Measurements from ENCODE around the gene PGLYRP1.

PGLYRP1 gene

GRCh38 chr19:46009530-46010510 lies 13.0 kb downstream of the PGLYRP1 start:
- no peak for DNase-seq (ENCODE audit: low read depth)
- H3K4me3 ChIP-seq (ENCODE audit: low read depth, low read length), result no peak overlapping the region

GRCh38 chr19:46006411-46006810 lies 16.4 kb downstream of the PGLYRP1 start:
- H3K4me3 ChIP-seq (ENCODE audit: low read depth, low read length), result no peak overlapping the region
- no peak for DNase-seq (ENCODE audit: low read depth)

GRCh38 chr19:46002678-46003275 lies 20.1 kb downstream of the PGLYRP1 start:
- no peak overlapping the region for H3K4me3 ChIP-seq (ENCODE audit: low read depth, low read length)
- no peak for DNase-seq (ENCODE audit: low read depth)

GRCh38 chr19:46000491-46001246 lies 22.2 kb downstream of the PGLYRP1 start:
- H3K4me3 ChIP-seq (ENCODE audit: low read depth, low read length), result peak overlapping the region; percentile 27
- no peak for DNase-seq (ENCODE audit: low read depth)

GRCh38 chr19:45999653-46000121 lies 23.2 kb downstream of the PGLYRP1 start:
- no peak for DNase-seq (ENCODE audit: low read depth)
- peak overlapping the region; percentile 9 for H3K4me3 ChIP-seq (ENCODE audit: low read depth, low read length)

GRCh38 chr19:45998834-45999233 lies 24.0 kb downstream of the PGLYRP1 start:
- H3K4me3 ChIP-seq (ENCODE audit: low read depth, low read length), result no peak overlapping the region
- no peak for DNase-seq (ENCODE audit: low read depth)

GRCh38 chr19:45996933-45997332 lies 25.9 kb downstream of the PGLYRP1 start:
- DNase-seq (ENCODE audit: low read depth), result no peak
- H3K4me3 ChIP-seq (ENCODE audit: low read depth, low read length), result no peak overlapping the region

- peak overlapping the region; percentile 82 for H3K4me3 ChIP-seq (ENCODE audit: low read depth, low read length)
- DNase-seq (ENCODE audit: low read depth), result no peak
Measured at GRCh38 chr19:45995715-45996385, 27.0 kb downstream of the PGLYRP1 start.

- H3K4me3 ChIP-seq (ENCODE audit: low read depth, low read length), result peak within 1 kb of the TSS; percentile 82
- DNase-seq (ENCODE audit: low read depth), result peak; percentile 97
Measured at GRCh38 chr19:45994998-45995714, 27.7 kb downstream of the PGLYRP1 start, which contains the start of gene CCDC61. Gene CCDC61, plus strand, starts transcription at chr19:45995467. Its CDS starts 7,552 bp downstream, at chr19:46003019.

GRCh38 chr19:45994456-45994997 lies 28.3 kb downstream of the PGLYRP1 start:
- DNase-seq (ENCODE audit: low read depth), result no peak
- H3K4me3 ChIP-seq (ENCODE audit: low read depth, low read length), result peak overlapping the region; percentile 62

GRCh38 chr19:45990113-45990728 lies 32.6 kb downstream of the PGLYRP1 start:
- no peak for DNase-seq (ENCODE audit: low read depth)
- H3K4me3 ChIP-seq (ENCODE audit: low read depth, low read length), result no peak overlapping the region

- H3K4me3 ChIP-seq (ENCODE audit: low read depth, low read length), result no peak overlapping the region
- DNase-seq (ENCODE audit: low read depth), result no peak
Measured at GRCh38 chr19:45985321-45985720, 37.5 kb downstream of the PGLYRP1 start.

- H3K4me3 ChIP-seq (ENCODE audit: low read depth, low read length), result no peak overlapping the region
- no peak for DNase-seq (ENCODE audit: low read depth)
Measured at GRCh38 chr19:45981350-45981749, 41.5 kb downstream of the PGLYRP1 start.

GRCh38 chr19:45978156-45978555 lies 44.7 kb downstream of the PGLYRP1 start:
- DNase-seq (ENCODE audit: low read depth), result no peak
- H3K4me3 ChIP-seq (ENCODE audit: low read depth, low read length), result no peak overlapping the region

GRCh38 chr19:45976178-45976577 lies 46.7 kb downstream of the PGLYRP1 start:
- no peak for DNase-seq (ENCODE audit: low read depth)
- H3K4me3 ChIP-seq (ENCODE audit: low read depth, low read length), result no peak overlapping the region

- H3K4me3 ChIP-seq (ENCODE audit: low read depth, low read length), result no peak overlapping the region
- no peak for DNase-seq (ENCODE audit: low read depth)
Measured at GRCh38 chr19:45975306-45976070, 47.4 kb downstream of the PGLYRP1 start.

All from skeletal muscle cell (primary cell).